IPS-20b (cell line): ENCODE results near the gene LBP.
"Not testable (repeated sequence)": the region's sequence is repeated elsewhere in the genome, so short reads cannot be mapped to it uniquely, and the experiment has no call there.

Experiments used
- H3K27ac ChIP-seq: one replicate; pipeline ENCODE4 v1.5.1; 2013; ENCODE audit warnings: low read length
- H3K27me3 ChIP-seq: 2 replicates; pipeline ENCODE4 v1.6.1; 2013; ENCODE audit warnings: mild to moderate bottlenecking, low read length, inconsistent platforms; ENCODE audit not compliant: insufficient read depth
- H3K36me3 ChIP-seq: 2 replicates; pipeline ENCODE4 v1.6.1; 2013; ENCODE audit warnings: low read depth, mild to moderate bottlenecking, inconsistent platforms, low read length, moderate library complexity; ENCODE audit not compliant: insufficient read depth
- H3K4me1 ChIP-seq: 2 replicates; pipeline ENCODE4 v1.6.1; 2013; ENCODE audit warnings: mild to moderate bottlenecking, control low read depth, inconsistent platforms, low read length, moderate library complexity; ENCODE audit not compliant: insufficient read depth
- H3K4me3 ChIP-seq: 2 replicates; pipeline ENCODE4 v1.5.1; 2013; ENCODE audit warnings: mild to moderate bottlenecking, low read length, inconsistent platforms
- H3K9ac ChIP-seq: 2 replicates; pipeline ENCODE4 v1.6.1; 2013; ENCODE audit warnings: low read depth, mild to moderate bottlenecking, inconsistent platforms, low read length, moderate library complexity
- H3K9me3 ChIP-seq: 2 replicates; pipeline ENCODE4 v1.6.1; 2013; ENCODE audit warnings: mild to moderate bottlenecking, low read depth, low read length, inconsistent platforms; ENCODE audit not compliant: insufficient read depth

LBP gene

DNA sequence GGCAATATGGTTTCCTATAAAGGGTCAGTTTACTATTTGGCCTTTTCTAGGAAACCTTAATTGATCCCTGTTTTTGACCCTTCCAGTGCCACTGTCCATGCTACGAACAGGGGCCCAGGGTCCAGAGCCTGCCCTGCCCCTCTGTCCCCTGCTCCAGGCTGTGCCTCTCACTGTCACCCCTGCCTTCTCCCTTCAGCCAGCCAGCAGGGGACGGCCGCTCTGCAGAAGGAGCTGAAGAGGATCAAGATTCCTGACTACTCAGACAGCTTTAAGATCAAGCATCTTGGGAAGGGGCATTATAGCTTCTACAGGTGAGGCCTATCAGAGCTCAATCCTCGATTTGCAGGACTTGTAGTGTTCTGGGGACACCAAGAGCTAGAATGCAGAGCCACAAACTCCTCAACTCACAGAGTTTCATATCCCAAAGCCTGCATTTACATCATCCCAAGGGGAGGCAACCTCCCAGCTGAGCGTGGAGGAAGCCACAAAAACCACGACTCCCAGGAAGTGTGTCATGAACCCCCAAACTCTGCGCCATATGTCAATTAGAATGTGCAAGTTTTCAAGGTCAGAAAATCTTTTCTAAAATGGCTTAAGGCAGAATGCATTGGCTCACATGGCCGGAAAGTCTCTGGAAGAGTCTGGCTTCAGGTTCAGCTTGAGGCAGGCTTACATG, 38.8 kb upstream of the LBP start:
- Histone ChIP-seq H3K9ac (no peak overlapping the region), H3K36me3 (no peaks in the 10 kb centered on the region)

DNA sequence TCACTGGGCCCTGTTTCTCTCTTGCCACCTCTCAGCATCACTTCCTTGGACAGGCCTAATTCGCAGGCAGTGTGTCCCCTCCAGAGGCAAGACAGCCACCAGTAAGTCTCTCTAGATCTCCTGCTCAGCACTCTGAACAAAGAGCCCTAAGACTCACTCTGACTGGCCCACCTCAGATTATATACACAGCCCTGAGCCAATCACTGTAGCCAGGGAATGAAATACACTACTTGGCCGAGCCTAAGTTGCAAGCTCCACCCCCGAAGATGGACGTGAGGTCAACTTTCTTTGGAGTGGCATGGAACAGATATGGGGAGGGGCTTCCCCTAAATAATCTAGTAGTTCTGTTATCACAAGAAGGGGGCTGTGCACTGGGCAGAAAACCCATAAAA, 38.2 kb upstream of the LBP start:
- Histone ChIP-seq H3K27me3 (no peaks in the 10 kb centered on the region), H3K27ac (no peak overlapping the region), H3K4me3 (no peak overlapping the region), H3K9ac (no peak overlapping the region), H3K36me3 (no peaks in the 10 kb centered on the region), H3K9me3 (no peaks in the 10 kb centered on the region), H3K4me1 (no peaks in the 10 kb centered on the region)

More for the DNA sequence above, 38.8 kb upstream of the LBP start:
- Histone ChIP-seq H3K9me3 (no peaks in the 10 kb centered on the region), H3K4me3 (no peak overlapping the region), H3K27ac (no peak overlapping the region), H3K27me3 (no peaks in the 10 kb centered on the region), H3K4me1 (no peaks in the 10 kb centered on the region)

DNA sequence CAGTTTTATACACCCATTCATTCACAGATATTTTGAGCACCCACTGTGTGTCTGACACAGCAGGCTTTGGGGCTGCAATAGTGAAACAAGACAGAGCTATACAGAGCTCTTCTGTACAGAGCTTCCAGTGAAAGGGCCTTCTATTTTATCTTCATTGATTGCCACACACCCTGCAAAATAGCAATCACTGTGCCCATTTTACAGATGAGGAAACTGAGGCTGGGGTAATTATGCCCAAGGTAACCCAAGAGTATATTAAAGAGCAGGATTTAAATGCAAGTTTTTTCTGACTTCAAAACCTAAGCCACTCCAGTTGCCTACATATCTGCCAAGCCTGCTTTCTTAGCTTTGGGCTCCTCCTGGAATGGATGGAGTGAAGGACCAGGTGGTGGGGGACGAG, 37.8 kb upstream of the LBP start:
- Histone ChIP-seq H3K27ac (no peak overlapping the region), H3K9me3 (no peaks in the 10 kb centered on the region), H3K4me3 (no peak overlapping the region), H3K27me3 (no peaks in the 10 kb centered on the region), H3K4me1 (no peaks in the 10 kb centered on the region), H3K9ac (no peak overlapping the region), H3K36me3 (no peaks in the 10 kb centered on the region)

DNA sequence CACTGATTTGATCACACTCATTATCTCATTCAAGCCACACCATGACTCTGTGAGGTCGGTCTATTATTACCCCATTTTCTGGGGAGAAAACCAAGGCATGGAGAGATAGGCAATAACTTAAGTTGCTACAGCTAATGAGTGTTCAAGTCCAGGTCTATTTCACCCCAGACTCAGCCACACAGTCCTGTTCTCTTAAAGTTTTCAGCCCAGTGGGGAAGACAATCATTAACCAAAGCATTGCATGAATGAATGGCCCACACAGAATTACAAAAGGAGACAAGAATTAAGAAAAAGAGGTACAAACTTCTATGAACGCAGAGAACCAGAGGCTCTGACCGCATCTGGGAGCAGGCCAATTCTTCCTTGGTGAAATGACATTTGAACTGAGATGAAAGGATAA, 35.2 kb upstream of the LBP start:
- Histone ChIP-seq H3K36me3 (no peaks in the 10 kb centered on the region), H3K4me3 (no peak overlapping the region), H3K9me3 (no peaks in the 10 kb centered on the region), H3K27me3 (no peaks in the 10 kb centered on the region), H3K4me1 (no peaks in the 10 kb centered on the region), H3K27ac (no peak overlapping the region), H3K9ac (no peak overlapping the region)

DNA sequence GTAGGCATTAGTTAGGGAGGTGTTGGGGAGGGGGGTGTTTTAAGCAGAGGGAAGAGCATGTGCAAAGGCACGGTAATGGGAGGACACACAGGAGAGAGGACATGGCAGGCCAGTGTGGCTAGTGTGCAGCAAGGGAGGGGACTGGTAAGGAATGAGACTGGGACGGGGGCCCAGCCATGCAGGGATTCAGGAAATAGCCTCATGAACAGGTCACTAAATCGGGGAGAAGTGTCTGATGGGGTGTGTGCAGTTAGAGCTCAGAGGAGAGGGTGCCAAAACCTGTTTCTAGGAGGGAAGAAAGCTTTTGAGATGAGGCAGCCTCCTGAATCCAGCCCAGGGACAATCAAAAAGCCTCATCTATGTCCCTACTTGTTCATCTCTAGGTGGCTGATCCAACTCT, 34.8 kb upstream of the LBP start:
- Histone ChIP-seq H3K9me3 (no peaks in the 10 kb centered on the region), H3K27me3 (no peaks in the 10 kb centered on the region), H3K4me3 (no peak overlapping the region), H3K27ac (no peak overlapping the region), H3K9ac (no peak overlapping the region), H3K36me3 (no peaks in the 10 kb centered on the region), H3K4me1 (no peaks in the 10 kb centered on the region)

DNA sequence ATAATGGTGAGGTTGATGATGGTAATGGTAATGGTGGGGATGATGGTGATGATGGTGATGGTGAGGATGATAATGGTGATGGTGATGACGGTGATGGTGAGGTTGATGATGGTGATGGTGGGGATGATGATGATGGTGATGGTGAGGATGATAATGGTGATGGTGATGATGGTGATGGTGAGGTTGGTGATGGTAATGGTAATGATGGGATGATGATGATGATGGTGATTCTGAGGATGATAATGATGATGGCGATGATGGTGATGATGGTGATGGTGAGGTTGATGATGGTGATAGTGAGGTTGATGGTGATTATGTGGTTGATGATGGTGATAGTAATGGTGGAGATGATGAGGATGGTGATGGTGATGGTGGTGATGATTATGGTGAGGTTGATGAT, 32.6 kb upstream of the LBP start:
- Histone ChIP-seq H3K9me3 (no peaks in the 10 kb centered on the region), H3K4me3 (no peak overlapping the region), H3K36me3 (no peaks in the 10 kb centered on the region), H3K27me3 (no peaks in the 10 kb centered on the region), H3K27ac (no peak overlapping the region), H3K9ac (no peak overlapping the region), H3K4me1 (no peaks in the 10 kb centered on the region)

DNA sequence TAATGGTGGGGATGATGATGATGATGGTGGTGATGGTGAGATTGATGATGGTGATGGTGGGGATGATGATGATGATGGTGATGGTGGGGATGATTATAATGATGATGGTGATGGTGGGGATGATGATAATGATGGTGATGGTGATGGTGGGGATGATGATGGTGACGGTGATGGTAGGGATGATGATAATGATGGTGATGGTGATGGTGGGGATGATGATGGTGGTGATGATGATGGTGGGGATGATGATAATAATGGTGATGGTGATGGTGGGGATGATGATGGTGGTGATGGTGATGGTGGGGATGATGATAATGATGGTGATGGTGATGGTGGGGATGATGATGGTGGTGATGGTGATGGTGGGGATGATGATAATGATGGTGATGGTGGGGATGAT, 31.9 kb upstream of the LBP start:
- H3K9ac ChIP-seq, H3K4me3 ChIP-seq: not testable (repeated sequence)

DNA sequence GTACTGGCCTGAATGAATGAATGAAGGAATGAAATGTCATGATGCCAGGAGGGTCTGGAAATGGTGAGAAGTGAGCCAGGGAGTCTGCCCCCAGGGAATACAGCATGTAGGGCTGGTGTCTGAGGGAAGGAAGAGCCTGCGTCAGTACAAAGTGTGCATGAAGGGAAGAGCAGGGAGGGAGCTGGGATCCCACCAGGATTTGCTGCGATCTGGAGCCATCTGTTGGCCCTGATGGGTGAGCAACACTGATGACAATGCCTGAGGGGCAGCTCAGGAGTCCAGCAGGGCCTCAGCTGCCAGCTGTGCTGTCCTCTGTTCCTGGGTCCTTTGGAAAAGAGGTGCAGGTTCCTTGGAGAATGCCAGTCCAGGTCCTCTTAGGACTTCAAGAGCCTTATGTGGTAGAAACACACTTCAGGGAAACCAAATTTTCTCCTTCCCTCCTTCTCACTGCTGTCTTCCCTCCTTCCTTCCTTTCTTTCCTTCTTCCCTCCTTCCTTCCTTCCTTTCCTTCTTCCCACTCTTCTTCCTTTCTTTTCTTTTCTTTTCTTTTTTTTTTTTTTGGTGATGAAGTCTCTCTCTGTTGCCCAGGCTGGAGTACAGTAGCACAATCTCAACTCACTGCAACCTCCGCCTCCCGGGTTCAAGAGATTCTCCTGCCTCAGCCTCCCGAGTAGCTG, 30.9 kb upstream of the LBP start:
- Histone ChIP-seq H3K4me3 (no peak overlapping the region), H3K36me3 (no peaks in the 10 kb centered on the region), H3K27me3 (no peaks in the 10 kb centered on the region), H3K4me1 (no peaks in the 10 kb centered on the region), H3K9ac (no peak overlapping the region), H3K27ac (no peak overlapping the region), H3K9me3 (no peaks in the 10 kb centered on the region)

More for the DNA sequence above, 31.9 kb upstream of the LBP start:
- H3K27ac ChIP-seq, H3K4me1 ChIP-seq, H3K27me3 ChIP-seq, H3K9me3 ChIP-seq, H3K36me3 ChIP-seq: not testable (repeated sequence)

DNA sequence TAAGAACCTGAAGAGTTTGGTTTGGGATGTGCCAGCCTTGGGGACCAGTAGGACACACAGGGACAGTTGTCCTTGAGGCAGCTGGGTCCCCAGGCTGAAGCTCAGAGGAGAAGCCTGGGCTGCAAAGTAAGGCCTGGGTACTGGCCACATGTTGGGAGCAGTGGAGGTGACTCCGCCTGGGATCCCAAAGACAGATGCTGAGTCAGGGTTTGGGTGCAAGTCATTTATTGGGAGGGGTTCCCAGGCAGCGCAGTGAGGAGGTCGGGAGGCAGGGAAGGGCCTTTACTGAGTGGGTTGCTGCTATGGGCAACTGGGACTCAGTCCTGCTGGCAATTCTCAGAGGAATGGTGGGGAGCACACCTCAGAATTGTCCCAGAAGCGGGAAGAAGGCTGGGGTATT, 29.9 kb upstream of the LBP start:
- H3K9ac ChIP-seq = no peak overlapping the region
- no peaks in the 10 kb centered on the region for H3K4me1 ChIP-seq

DNA sequence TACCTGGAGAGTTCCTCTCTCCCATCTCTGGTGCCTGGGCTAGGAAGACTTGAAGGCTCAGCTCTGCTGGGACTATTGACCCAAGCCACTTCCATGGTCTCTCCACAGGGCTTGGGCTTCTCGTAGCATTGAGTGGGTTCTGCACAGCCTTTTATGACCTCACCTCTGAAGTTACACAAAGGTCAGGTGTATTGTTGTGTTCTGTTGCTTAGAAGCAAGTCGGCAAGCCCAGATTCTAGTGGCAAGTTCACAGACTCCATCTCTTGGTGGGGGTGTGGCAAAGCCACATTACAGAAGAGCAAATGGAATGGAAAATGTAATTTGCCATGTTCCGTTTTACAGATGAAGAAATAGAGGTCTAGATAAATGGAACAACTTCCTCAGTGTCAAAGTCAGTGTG, 28.9 kb upstream of the LBP start:
- no peaks in the 10 kb centered on the region for H3K36me3 ChIP-seq
- H3K9me3 ChIP-seq = no peaks in the 10 kb centered on the region
- peaks cover 8% of the 10 kb centered on the region; the same call in 1 of the 2 replicates for H3K27me3 ChIP-seq
- H3K27ac ChIP-seq = no peak overlapping the region
- H3K4me3 ChIP-seq = no peak overlapping the region
- H3K4me1 ChIP-seq = no peaks in the 10 kb centered on the region
- H3K9ac ChIP-seq = no peak overlapping the region

More for the DNA sequence above, 29.9 kb upstream of the LBP start:
- Histone ChIP-seq H3K9me3 (no peaks in the 10 kb centered on the region), H3K36me3 (no peaks in the 10 kb centered on the region), H3K27ac (no peak overlapping the region), H3K4me3 (no peak overlapping the region), H3K27me3 (peaks cover 2% of the 10 kb centered on the region; the same call in 1 of the 2 replicates)

DNA sequence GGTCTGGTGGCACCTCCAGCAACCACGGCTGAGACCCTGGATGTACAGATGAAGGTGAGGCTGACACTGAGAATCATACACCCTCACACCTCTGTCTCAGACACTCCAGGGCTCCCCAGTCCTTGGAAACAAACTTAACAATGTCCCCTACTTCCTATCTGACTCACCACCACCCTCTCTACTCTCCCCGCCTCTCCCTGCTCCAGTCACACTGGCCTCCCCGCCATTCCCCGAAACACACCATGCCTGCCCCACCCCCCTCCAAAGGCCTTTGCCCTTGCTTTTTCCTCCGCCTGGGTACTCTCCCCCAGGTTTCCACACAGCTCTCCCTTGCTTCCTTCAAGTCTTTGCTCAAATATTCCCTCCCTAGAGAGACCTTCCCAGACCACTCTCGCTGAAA, 26.1 kb upstream of the LBP start:
- Histone ChIP-seq H3K4me3 (no peak overlapping the region), H3K9ac (no peak overlapping the region), H3K27me3 (peaks cover 8% of the 10 kb centered on the region; the same call in 1 of the 2 replicates), H3K9me3 (no peaks in the 10 kb centered on the region), H3K36me3 (no peaks in the 10 kb centered on the region), H3K4me1 (no peaks in the 10 kb centered on the region), H3K27ac (no peak overlapping the region)

DNA sequence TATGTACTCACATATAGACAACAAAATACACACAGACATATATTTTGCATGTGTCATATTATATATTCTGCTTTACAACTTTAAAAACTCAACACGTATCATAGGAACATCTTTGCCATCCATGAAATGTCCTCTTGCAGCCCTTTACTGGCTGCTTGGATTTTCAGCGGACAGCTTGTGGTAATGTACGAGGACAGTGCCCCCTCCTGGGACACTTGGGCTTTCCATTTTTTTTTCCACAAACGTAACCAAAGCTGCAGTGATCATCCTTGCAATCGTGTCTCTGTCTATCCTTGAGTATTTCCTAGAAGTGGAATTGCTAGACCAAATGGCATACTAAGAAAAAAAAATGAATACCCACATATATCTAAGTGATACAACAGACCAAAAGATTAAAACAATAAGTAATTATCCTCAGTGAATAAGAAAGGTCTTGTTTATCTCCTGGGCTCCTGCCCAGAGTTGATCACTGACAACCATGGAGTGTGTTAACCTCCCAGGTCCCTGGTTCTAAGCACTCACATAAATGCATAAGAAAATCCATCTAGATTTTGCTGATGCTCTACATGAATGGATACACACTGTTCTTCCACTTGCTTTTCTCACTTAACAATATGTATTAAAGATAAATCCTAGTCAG, 24.2 kb upstream of the LBP start:
- Histone ChIP-seq H3K27me3 (peaks cover 8% of the 10 kb centered on the region; the same call in 1 of the 2 replicates), H3K36me3 (no peaks in the 10 kb centered on the region), H3K27ac (no peak overlapping the region), H3K9me3 (no peaks in the 10 kb centered on the region), H3K4me1 (no peaks in the 10 kb centered on the region), H3K9ac (no peak overlapping the region), H3K4me3 (no peak overlapping the region)
